ENCODE measurements around the gene LAG3.

Gene LAG3

GRCh38 chr12:6724409-6724797 lies 47.9 kb upstream of the LAG3 start:
- Histone ChIP-seq H3K27ac (ENCODE audit: low read depth, low read length) (peak overlapping the region; percentile 63), H3F3A (ENCODE audit: control insufficient read depth, insufficient read depth) (peaks cover 8% of the 10 kb centered on the region; the same call in 1 of the 2 replicates), H3K36me3 (ENCODE audit: control insufficient read depth, low read length) (peaks cover 17% of the 10 kb centered on the region), H3K4me3 (ENCODE audit: low read length) (peak overlapping the region; percentile 84), H3K4me2 (ENCODE audit: low read length) (peak overlapping the region; percentile 79), H3K9me3 (ENCODE audit: control insufficient read depth, insufficient read depth, low read length) (no peaks in the 10 kb centered on the region), H3K79me2 (ENCODE audit: control insufficient read depth, low read length) (peaks cover 14% of the 10 kb centered on the region), H4K20me1 (ENCODE audit: control insufficient read depth, insufficient read depth, low read depth, low read length) (no peaks in the 10 kb centered on the region), H3K27me3 (ENCODE audit: control insufficient read depth, low read length) (no peaks in the 10 kb centered on the region), H3K4me1 (ENCODE audit: control insufficient read depth, low read length) (peaks cover 39% of the 10 kb centered on the region), H3K9me2 (replicated peaks; ENCODE audit: control insufficient read depth, low read length) (no peaks in the 10 kb centered on the region)
- TF ChIP-seq EZH2phosphoT487 (IDR thresholded peaks at IDR 0.05; ENCODE audit: borderline replicate concordance, low read length), result no peak
- no peak for TF ChIP-seq CTCF (IDR thresholded peaks at IDR 0.05; ENCODE audit: low read depth, low read length, poor library complexity, severe bottlenecking)

DNA sequence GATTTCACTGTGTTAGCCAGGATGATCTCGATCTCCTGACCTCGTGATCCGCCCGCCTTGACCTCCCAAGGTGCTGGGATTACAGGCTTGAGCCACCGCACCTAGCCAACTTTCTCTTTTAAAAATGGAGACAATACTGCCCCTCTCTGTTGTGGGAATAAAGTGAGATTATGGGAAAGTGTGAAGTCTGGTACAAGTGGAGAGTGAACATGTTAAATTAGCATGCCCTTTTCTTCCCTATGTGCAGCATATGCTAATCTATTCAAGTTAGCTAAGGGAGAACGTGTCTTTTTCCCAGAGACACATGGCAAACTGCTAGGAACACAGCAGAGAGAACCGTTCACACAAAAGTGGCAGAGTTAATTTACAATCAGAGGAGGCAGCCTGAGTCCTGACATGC lies 47.0 kb upstream of the LAG3 start:
- no peaks in the 10 kb centered on the region for H3K9me2 ChIP-seq (replicated peaks; ENCODE audit: control insufficient read depth, low read length)
- no peak overlapping the region for H3K27ac ChIP-seq (ENCODE audit: low read depth, low read length)
- peaks cover 14% of the 10 kb centered on the region for H3K79me2 ChIP-seq (ENCODE audit: control insufficient read depth, low read length)
- H3F3A ChIP-seq (ENCODE audit: control insufficient read depth, insufficient read depth), result peaks cover 8% of the 10 kb centered on the region; the same call in 1 of the 2 replicates
- TF ChIP-seq EZH2phosphoT487 (IDR thresholded peaks at IDR 0.05; ENCODE audit: borderline replicate concordance, low read length), result no peak
- TF ChIP-seq CTCF (IDR thresholded peaks at IDR 0.05; ENCODE audit: low read depth, low read length, poor library complexity, severe bottlenecking), result no peak
- H3K9me3 ChIP-seq (ENCODE audit: control insufficient read depth, insufficient read depth, low read length), result no peaks in the 10 kb centered on the region
- peaks cover 26% of the 10 kb centered on the region for H3K36me3 ChIP-seq (ENCODE audit: control insufficient read depth, low read length)
- no peaks in the 10 kb centered on the region for H3K27me3 ChIP-seq (ENCODE audit: control insufficient read depth, low read length)
- peaks cover 38% of the 10 kb centered on the region for H3K4me1 ChIP-seq (ENCODE audit: control insufficient read depth, low read length)
- peak overlapping the region; percentile 79 for H3K4me2 ChIP-seq (ENCODE audit: low read length)
- peak overlapping the region; percentile 84; the same call in 1 of the 2 replicates for H3K4me3 ChIP-seq (ENCODE audit: low read length)
- no peaks in the 10 kb centered on the region for H4K20me1 ChIP-seq (ENCODE audit: control insufficient read depth, insufficient read depth, low read depth, low read length)

DNA sequence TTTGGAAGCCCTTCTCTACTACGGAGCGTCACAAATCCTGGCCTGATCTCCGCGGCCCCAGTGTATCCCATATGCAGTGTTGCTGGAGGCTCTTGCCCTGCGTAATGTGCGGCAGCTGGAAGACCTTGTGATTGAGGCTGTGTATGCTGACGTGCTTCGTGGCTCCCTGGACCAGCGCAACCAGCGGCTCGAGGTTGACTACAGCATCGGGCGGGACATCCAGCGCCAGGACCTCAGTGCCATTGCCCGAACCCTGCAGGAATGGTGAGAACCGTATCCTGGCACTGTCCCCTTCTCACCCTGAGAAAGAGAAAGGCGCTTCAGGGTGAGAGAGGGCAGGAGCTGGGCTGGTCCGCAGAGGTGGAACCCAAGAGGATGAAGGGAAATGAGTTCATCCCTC lies 43.1 kb upstream of the LAG3 start:
- Histone ChIP-seq H3K9me2 (replicated peaks; ENCODE audit: control insufficient read depth, low read length) (no peaks in the 10 kb centered on the region), H3K27ac (ENCODE audit: low read depth, low read length) (no peak overlapping the region), H3K4me2 (ENCODE audit: low read length) (no peak overlapping the region), H3K4me1 (ENCODE audit: control insufficient read depth, low read length) (peaks cover 29% of the 10 kb centered on the region), H4K20me1 (ENCODE audit: control insufficient read depth, insufficient read depth, low read depth, low read length) (no peaks in the 10 kb centered on the region), H3K36me3 (ENCODE audit: control insufficient read depth, low read length) (peaks cover 38% of the 10 kb centered on the region), H3F3A (ENCODE audit: control insufficient read depth, insufficient read depth) (no peaks in the 10 kb centered on the region), H3K27me3 (ENCODE audit: control insufficient read depth, low read length) (no peaks in the 10 kb centered on the region), H3K79me2 (ENCODE audit: control insufficient read depth, low read length) (peaks cover 14% of the 10 kb centered on the region), H3K9me3 (ENCODE audit: control insufficient read depth, insufficient read depth, low read length) (no peaks in the 10 kb centered on the region), H3K4me3 (ENCODE audit: low read length) (no peak overlapping the region)
- TF ChIP-seq CTCF (IDR thresholded peaks at IDR 0.05; ENCODE audit: low read depth, low read length, poor library complexity, severe bottlenecking), result no peak
- TF ChIP-seq EZH2phosphoT487 (IDR thresholded peaks at IDR 0.05; ENCODE audit: borderline replicate concordance, low read length), result no peak

Data from DOHH2 (cell line).